ENCODE data around the gene GSX2.

Gene GSX2

GRCh38 chr4:54082168-54082567 lies 17.8 kb upstream of the GSX2 start:
- no peak for DNase-seq

GRCh38 chr4:54085284-54085683 lies 14.7 kb upstream of the GSX2 start:
- no peak for DNase-seq

GRCh38 chr4:54089875-54090274 lies 10.1 kb upstream of the GSX2 start:
- no peak for DNase-seq

GRCh38 chr4:54090404-54090803 lies 9.6 kb upstream of the GSX2 start:
- DNase-seq, result no peak

GRCh38 chr4:54090804-54091623 lies 8.9 kb upstream of the GSX2 start:
- peak; percentile 15 for DNase-seq

- DNase-seq, result peak; percentile 76
These were observed 8.1 kb upstream of the GSX2 start for GRCh38 chr4:54091637-54092404.

GRCh38 chr4:54092405-54093323 lies 7.3 kb upstream of the GSX2 start:
- DNase-seq, result no peak

GRCh38 chr4:54093324-54094240 lies 6.4 kb upstream of the GSX2 start:
- no peak for DNase-seq

- DNase-seq, result no peak
These were observed 5.5 kb upstream of the GSX2 start for GRCh38 chr4:54094451-54094850.

- DNase-seq, result no peak
These were observed 4.7 kb upstream of the GSX2 start for GRCh38 chr4:54095110-54095825.

GRCh38 chr4:54096295-54096962 lies 3.5 kb upstream of the GSX2 start:
- no peak for DNase-seq

- DNase-seq, result no peak
These were observed 2.8 kb upstream of the GSX2 start for GRCh38 chr4:54097152-54097551.

GRCh38 chr4:54098375-54098774 lies 1.6 kb upstream of the GSX2 start:
- DNase-seq, result no peak

- DNase-seq, result no peak
These were observed 646 bp upstream of the GSX2 start for GRCh38 chr4:54099287-54099747.

- no peak for DNase-seq
These were observed 729 bp downstream of the GSX2 start for GRCh38 chr4:54100595-54101189.

- DNase-seq, result no peak
These were observed 1.5 kb downstream of the GSX2 start for GRCh38 chr4:54101190-54102041.

- DNase-seq, result no peak
These were observed 2.7 kb downstream of the GSX2 start for GRCh38 chr4:54102531-54103106.

GRCh38 chr4:54103190-54103574 lies 3.2 kb downstream of the GSX2 start:
- no peak for DNase-seq

GRCh38 chr4:54104907-54105306 lies 4.9 kb downstream of the GSX2 start:
- DNase-seq, result no peak
